Activated CD4-positive, alpha-beta T cell treated with anti-CD3 and anti-CD28 coated beads, Interleukin-2, amount 10 ng/mL, durations not matched to agents 7 days and 5 days (primary cell): Measurements from ENCODE around the gene UTP15. TPM values are rescaled to one million over a fixed set of nuclear protein-coding genes. Genes with fewer than 3 reads are reported as not detected.

Experiments used
- CTCF ChIA-PET: fragments of 350-600 bp; sonication (Branson Sonifier 250); formaldehyde crosslinking; loops from one replicate; lab custom pipeline; 2021; ENCODE audit warnings: antibody characterized with exemption; lab: Charles Lee
- POLR2A ChIA-PET: fragments of 350-600 bp; sonication (Branson Sonifier 250); formaldehyde crosslinking; loops from one replicate; lab custom pipeline; 2021; ENCODE audit warnings: antibody characterized with exemption; lab: Charles Lee
- DNase-seq: peaks from one replicate; pipeline ENCODE4 v3.0.0-alpha.2; 2020
- H3K27ac Mint-ChIP-seq: one replicate; pipeline ENCODE4 v1.8.0; 2021; ENCODE audit warnings: mild to moderate bottlenecking, moderate library complexity, mixed read lengths
- H3K27me3 Mint-ChIP-seq: one replicate; pipeline ENCODE4 v1.8.0; 2021; ENCODE audit warnings: mixed read lengths
- H3K36me3 Mint-ChIP-seq: one replicate; pipeline ENCODE4 v1.8.0; 2021; ENCODE audit warnings: low read depth, mixed read lengths
- H3K4me1 Mint-ChIP-seq: one replicate; pipeline ENCODE4 v1.8.0; 2021; ENCODE audit warnings: mixed read lengths
- H3K4me3 Mint-ChIP-seq: one replicate; pipeline ENCODE4 v1.8.0; 2021; ENCODE audit warnings: mild to moderate bottlenecking, moderate library complexity, mixed read lengths
- H3K9me3 Mint-ChIP-seq: one replicate; pipeline ENCODE4 v1.8.0; 2021; ENCODE audit warnings: mixed read lengths
- total RNA-seq, 2 experiments: library from RNA; stranded (reverse); gene quantifications; one replicate each; pipeline ENCODE4 v1.2.3, GENCODE V29; 2021

UTP15 gene
- total RNA-seq, 2 experiments from 2014 or later, result 21.2 to 23.7 TPM

GRCh38 chr5:73631500-73631899 lies 66.0 kb downstream of the UTP15 start:
- H3K27me3 Mint-ChIP-seq, result peaks cover 52% of the 10 kb centered on the region
- ChIA-PET POLR2A (no interaction called here), CTCF (no interaction called here)

More at GRCh38 chr5:73631500-73631899, 66.0 kb downstream of the UTP15 start:
- no peaks in the 10 kb centered on the region for H3K4me1 Mint-ChIP-seq
- no peak overlapping the region for H3K4me3 Mint-ChIP-seq
- H3K9me3 Mint-ChIP-seq, result no peaks in the 10 kb centered on the region
- H3K36me3 Mint-ChIP-seq, result no peaks in the 10 kb centered on the region
- DNase-seq, result no peak
- no peak overlapping the region for H3K27ac Mint-ChIP-seq

Other genes starting within 250 kb of the UTP15 start
- gene FOXD1, start 117.0 kb upstream of the UTP15 start, total RNA-seq, result not detected
- gene BTF3, start 67.3 kb upstream of the UTP15 start, total RNA-seq, result 100 to 1,000 TPM; 693 to 807 TPM
- gene ANKRA2, start 104 bp upstream of the UTP15 start, total RNA-seq, result 10 to 100 TPM; 19.0 to 19.3 TPM
- not detected for gene ARHGEF28, start 60.5 kb downstream of the UTP15 start, total RNA-seq